OCI-LY7 (cell line): ENCODE data around the gene RIMS4. TPM values are rescaled to one million over a fixed set of nuclear protein-coding genes. Genes with fewer than 3 reads are reported as not detected.

ENCODE experiments used
- BruUV-seq: library from RNA; stranded (reverse); fragments of 400-500 nt; replicated peaks from 2 replicates; lab custom pipeline; 2021; lab: Mats Ljungman, UMichigan
- CTCF ChIA-PET: fragments of 300-600 bp; sonication (Branson Sonifier 250); formaldehyde crosslinking; loops from one replicate; lab custom pipeline; 2022; ENCODE audit warnings: antibody characterized with exemption; ENCODE audit not compliant: unreplicated experiment; lab: Charles Lee
- POLR2A ChIA-PET: fragments of 300-600 bp; sonication (Branson Sonifier 250); formaldehyde crosslinking; loops from one replicate; lab custom pipeline; 2022; ENCODE audit warnings: antibody characterized with exemption; lab: Charles Lee
- DNase-seq: peaks from one replicate; pipeline ENCODE4 v3.0.0-alpha.2; 2015; ENCODE audit warnings: low spot score
- H2AFZ ChIP-seq: fragments of 200-600 bp; sonication (generic), shearing (Covaris generic); 2 replicates; pipeline ENCODE4 v1.6.1; 2014; ENCODE audit warnings: mild to moderate bottlenecking, antibody characterized with exemption, low read length, moderate library complexity
- H3K27ac ChIP-seq: fragments of 200-600 bp; sonication (generic); 2 replicates; pipeline ENCODE4 v1.5.1; 2014; ENCODE audit warnings: mixed run types, low read depth, mild to moderate bottlenecking, moderate library complexity, low read length, inconsistent platforms; ENCODE audit not compliant: poor library complexity, severe bottlenecking
- H3K36me3 ChIP-seq: fragments of 200-600 bp; sonication (generic); 2 replicates; pipeline ENCODE4 v1.6.1; 2014; ENCODE audit warnings: mild to moderate bottlenecking, antibody characterized with exemption, low read length, moderate library complexity, mixed read lengths; ENCODE audit not compliant: insufficient read depth
- H3K4me1 ChIP-seq: fragments of 200-600 bp; sonication (generic); 2 replicates; pipeline ENCODE4 v1.5.1; 2014; ENCODE audit warnings: mild to moderate bottlenecking, low read length; ENCODE audit not compliant: insufficient read depth, poor library complexity, severe bottlenecking
- H3K4me2 ChIP-seq: fragments of 200-600 bp; sonication (generic); 2 replicates; pipeline ENCODE4 v1.6.1; 2014; ENCODE audit warnings: mild to moderate bottlenecking, low read length
- H3K4me3 ChIP-seq: fragments of 200-600 bp; sonication (generic); 2 replicates; pipeline ENCODE4 v1.5.1; 2014; ENCODE audit warnings: mild to moderate bottlenecking, low read depth, low read length; ENCODE audit not compliant: poor library complexity, severe bottlenecking
- H3K79me2 ChIP-seq: fragments of 200-600 bp; sonication (generic); 2 replicates; pipeline ENCODE4 v1.6.1; 2016; ENCODE audit warnings: low read depth, mild to moderate bottlenecking, low read length, moderate library complexity, mixed read lengths; ENCODE audit not compliant: insufficient read depth
- H3K9me2 ChIP-seq: fragments of 200-600 bp; sonication (generic); 2 replicates; pipeline ENCODE4 v1.6.1; 2016; ENCODE audit warnings: mild to moderate bottlenecking, low read length, mixed read lengths; ENCODE audit not compliant: insufficient read depth
- H3K9me3 ChIP-seq: fragments of 200-600 bp; sonication (generic); 2 replicates; pipeline ENCODE4 v1.6.1; 2014; ENCODE audit warnings: mild to moderate bottlenecking, mixed run types, low read length, mixed read lengths
- H4K20me1 ChIP-seq: fragments of 200-600 bp; sonication (generic); 2 replicates; pipeline ENCODE4 v1.6.1; 2014; ENCODE audit warnings: mild to moderate bottlenecking, antibody characterized with exemption, low read length, moderate library complexity, mixed read lengths; ENCODE audit not compliant: insufficient read depth
- EZH2phosphoT487 ChIP-seq: fragments of 200-600 bp; sonication (generic); IDR thresholded peaks from 2 replicates; pipeline ENCODE4 v1.6.1; 2018; ENCODE audit warnings: low read depth, borderline replicate concordance, mild to moderate bottlenecking, mixed run types, antibody characterized with exemption, low read length, moderate library complexity, mixed read lengths
- intact Hi-C: fragments of 100-400 bp; cut with micrococcal nuclease; formaldehyde crosslinking; loops from one replicate; pipeline ENCODE4 v1.10.0; 2022; ENCODE audit not compliant: unreplicated experiment
- total RNA-seq, 2 experiments: library from RNA; depleted of rRNA in 1 of 2; stranded (reverse); fragments of >200 nt in 1 of 2; shearing (Covaris generic) in 1 of 2; gene quantifications; 2 replicates each; pipeline ENCODE4 v1.2.3, GENCODE V29; 2014 to 2022
- TF ChIP-seq, protein P1 (sequence below): fragments of 200-600 bp; sonication (generic); conservative IDR thresholded peaks from 2 replicates; pipeline ENCODE4 v1.5.1; 2014; ENCODE audit warnings: mild to moderate bottlenecking, antibody characterized with exemption, low read length, moderate library complexity, mixed read lengths

RIMS4 gene
- total RNA-seq, 2 experiments from 2014 or later: not detected

DNA sequence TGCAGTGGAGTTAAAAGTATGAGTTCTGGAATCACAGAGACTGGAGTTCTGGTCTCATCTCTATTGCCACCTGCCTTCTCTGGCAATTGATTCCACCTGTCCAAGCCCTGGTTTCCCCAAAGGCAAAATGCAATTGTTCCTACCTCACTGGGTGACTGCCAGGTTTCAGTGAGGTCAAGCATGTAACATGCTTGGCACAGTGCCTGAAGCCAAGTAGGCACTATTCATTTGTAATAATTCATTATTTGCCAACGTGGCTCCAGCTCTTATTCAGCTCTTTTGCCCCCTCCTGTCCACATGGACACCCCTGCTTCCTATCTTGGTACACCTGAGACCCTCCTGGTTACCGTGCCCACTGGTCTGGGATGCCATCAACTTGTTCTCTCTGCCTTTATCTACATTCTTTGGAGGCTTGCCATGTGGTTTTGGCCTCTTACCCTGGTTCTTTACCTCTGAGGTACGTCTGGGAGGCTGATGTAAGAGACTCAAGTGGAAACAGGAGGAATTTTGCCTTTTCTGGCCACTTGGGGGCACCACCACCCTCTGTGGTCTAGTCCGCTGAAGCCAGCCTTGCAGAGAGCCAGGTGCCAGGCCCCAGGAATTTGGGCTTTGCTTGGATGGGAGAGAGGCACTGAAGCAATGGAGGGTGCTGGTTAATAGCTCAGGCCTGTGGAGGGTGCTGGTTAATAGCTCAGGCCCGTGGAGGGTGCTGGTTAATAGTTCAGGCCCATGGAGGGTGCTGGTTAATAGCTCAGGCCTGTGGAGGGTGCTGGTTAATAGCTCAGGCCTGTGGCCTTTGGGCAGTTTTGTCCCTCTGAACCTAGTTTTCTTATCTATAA lies 63.0 kb downstream of the RIMS4 start:
- no peaks in the 10 kb centered on the region for H3K9me3 ChIP-seq
- peaks cover 12% of the 10 kb centered on the region for H3K4me1 ChIP-seq
- H3K79me2 ChIP-seq: no peaks in the 10 kb centered on the region
- H3K4me2 ChIP-seq: no peak overlapping the region
- ChIA-PET CTCF (interaction anchor here (0.5 to 2.2 kb wide), 10 partner anchors 9 to 160 kb away, joined by 3 to 6 read pairs (median 3); no protein-coding TSS in a partner anchor), POLR2A (interaction anchor here (0.6 to 1.2 kb wide), 5 partner anchors 9 to 142 kb away, joined by 3 to 5 read pairs (median 3); no protein-coding TSS in a partner anchor)
- no peak overlapping the region for H3K4me3 ChIP-seq
- intact Hi-C loops: loop anchor here (1.0 kb wide), 1 partner anchor 120 kb away; no protein-coding TSS in a partner anchor
- TF ChIP-seq, protein P1, sequence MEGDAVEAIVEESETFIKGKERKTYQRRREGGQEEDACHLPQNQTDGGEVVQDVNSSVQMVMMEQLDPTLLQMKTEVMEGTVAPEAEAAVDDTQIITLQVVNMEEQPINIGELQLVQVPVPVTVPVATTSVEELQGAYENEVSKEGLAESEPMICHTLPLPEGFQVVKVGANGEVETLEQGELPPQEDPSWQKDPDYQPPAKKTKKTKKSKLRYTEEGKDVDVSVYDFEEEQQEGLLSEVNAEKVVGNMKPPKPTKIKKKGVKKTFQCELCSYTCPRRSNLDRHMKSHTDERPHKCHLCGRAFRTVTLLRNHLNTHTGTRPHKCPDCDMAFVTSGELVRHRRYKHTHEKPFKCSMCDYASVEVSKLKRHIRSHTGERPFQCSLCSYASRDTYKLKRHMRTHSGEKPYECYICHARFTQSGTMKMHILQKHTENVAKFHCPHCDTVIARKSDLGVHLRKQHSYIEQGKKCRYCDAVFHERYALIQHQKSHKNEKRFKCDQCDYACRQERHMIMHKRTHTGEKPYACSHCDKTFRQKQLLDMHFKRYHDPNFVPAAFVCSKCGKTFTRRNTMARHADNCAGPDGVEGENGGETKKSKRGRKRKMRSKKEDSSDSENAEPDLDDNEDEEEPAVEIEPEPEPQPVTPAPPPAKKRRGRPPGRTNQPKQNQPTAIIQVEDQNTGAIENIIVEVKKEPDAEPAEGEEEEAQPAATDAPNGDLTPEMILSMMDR: peak; percentile 94
- TF ChIP-seq EZH2phosphoT487: no peak
- H3K27ac ChIP-seq: no peak overlapping the region
- BruUV-seq: no TSS peak
- no peaks in the 10 kb centered on the region for H4K20me1 ChIP-seq
- peak overlapping the region; percentile 58; the same call in 1 of the 2 replicates for H2AFZ ChIP-seq
- H3K9me2 ChIP-seq: no peaks in the 10 kb centered on the region
- DNase-seq: peak; percentile 78
- no peaks in the 10 kb centered on the region for H3K36me3 ChIP-seq

DNA sequence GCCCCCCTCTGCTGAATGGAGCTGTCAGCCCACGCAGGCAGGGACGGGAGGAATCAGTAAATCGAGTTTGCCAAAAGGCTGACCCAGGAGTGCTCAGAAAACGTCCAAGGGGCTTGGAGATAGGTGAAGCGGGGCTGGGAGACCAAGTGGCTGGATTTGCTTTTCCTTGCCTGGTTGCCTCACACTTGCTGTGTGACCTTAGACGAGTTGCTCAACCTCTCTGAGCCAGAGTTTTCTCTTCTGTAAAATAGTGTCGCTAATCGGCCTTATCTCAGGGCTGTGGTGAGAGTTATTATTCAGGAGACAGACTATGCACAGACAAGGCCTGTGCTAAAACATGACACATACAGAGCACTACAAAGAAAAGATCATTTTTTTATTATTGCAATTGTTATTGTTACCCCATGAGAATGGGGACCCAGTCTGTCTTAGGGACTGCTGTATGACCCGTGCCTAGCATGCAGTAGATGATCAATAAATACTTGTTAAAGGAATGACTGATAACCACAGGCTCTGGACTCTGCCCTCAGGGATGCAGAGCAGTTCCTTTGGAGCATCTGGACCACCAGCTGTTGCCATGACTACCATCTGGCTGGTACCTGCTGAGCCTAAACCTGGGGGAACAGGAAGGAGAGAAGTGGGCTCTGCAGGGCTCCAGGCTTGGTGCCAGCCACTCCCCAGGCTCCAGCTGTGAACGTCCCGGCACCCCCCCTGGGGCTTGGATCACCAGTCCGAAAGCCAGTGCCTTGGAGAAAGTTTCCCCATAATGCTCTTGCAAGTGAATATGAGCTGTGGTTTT lies 63.8 kb downstream of the RIMS4 start:
- H3K9me3 ChIP-seq: no peaks in the 10 kb centered on the region
- no peak for TF ChIP-seq EZH2phosphoT487
- TF ChIP-seq, protein P1: no peak

More for the DNA sequence above, 63.8 kb downstream of the RIMS4 start:
- no peak overlapping the region for H3K27ac ChIP-seq
- H4K20me1 ChIP-seq: no peaks in the 10 kb centered on the region
- no peaks in the 10 kb centered on the region for H3K9me2 ChIP-seq
- peak overlapping the region; percentile 59 for H3K4me2 ChIP-seq
- DNase-seq: no peak
- H3K79me2 ChIP-seq: no peaks in the 10 kb centered on the region
- peak overlapping the region; percentile 31; the same call in 1 of the 2 replicates for H2AFZ ChIP-seq
- ChIA-PET POLR2A (interaction anchor here (0.6 to 1.2 kb wide), 2 partner anchors 8 to 101 kb away, joined by 3 to 5 read pairs; no protein-coding TSS in a partner anchor), CTCF (interaction anchor here (0.6 to 2.2 kb wide), 3 partner anchors 8 to 116 kb away, joined by 3 to 6 read pairs (median 3); no protein-coding TSS in a partner anchor)
- intact Hi-C loops: loop anchor here (1.0 kb wide), 1 partner anchor 121 kb away; no protein-coding TSS in a partner anchor
- no TSS peak for BruUV-seq
- peaks cover 12% of the 10 kb centered on the region for H3K4me1 ChIP-seq
- peak overlapping the region; percentile 34 for H3K4me3 ChIP-seq
- no peaks in the 10 kb centered on the region for H3K36me3 ChIP-seq
